Measurements from ENCODE around the gene RPS6KA1. TPM values are rescaled to one million over a fixed set of nuclear protein-coding genes. Genes with fewer than 3 reads are reported as not detected.

Gene RPS6KA1
- total and polyA plus RNA-seq, 2 donors: 30.4 to 36.8 TPM

DNA sequence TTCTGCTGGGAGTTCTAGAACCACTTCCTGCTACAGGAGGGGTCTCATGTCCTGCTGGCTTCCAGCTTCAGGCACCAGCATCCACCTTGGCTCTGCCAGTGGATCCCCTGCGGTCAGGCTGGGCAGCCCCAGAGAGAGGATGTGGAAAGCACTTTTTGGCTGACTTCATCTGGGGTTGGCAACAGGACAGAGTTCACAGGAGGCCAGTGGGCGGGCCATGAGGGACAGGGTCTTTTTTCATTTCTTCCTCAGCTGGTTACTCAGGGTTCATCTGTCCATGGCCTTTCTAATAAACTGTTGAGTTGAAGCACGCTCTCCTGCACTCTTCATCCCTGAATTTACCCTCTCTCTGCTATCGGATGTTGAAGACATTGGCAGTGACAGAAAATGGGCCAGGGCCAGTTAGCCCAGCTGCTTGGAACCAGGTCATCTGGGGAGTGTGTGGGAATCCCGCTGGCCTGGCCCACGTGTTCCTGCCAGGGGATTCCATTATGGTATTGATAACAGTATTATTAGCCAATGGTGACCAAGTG is 45.2 kb downstream of the RPS6KA1 start:
- H3K27ac ChIP-seq (ENCODE audit: low read depth in 1 of 2, low read length in 1 of 2): no peak overlapping the region
- 95% methylated on average over 6 of the region's 6 CpGs for WGBS
- no peaks in the 10 kb centered on the region for H3K9me3 ChIP-seq (ENCODE audit: control insufficient read depth in 2 of 2, insufficient read depth in 1 of 2, low read length in 1 of 2)
- H3K4me1 ChIP-seq (ENCODE audit: control insufficient read depth in 2 of 2, insufficient read depth in 2 of 2, low read length in 2 of 2): peaks cover 4 to 15% of the 10 kb centered on the region in 2 donors
- H3K4me3 ChIP-seq (ENCODE audit: low read length in 2 of 2): no peak overlapping the region
- no peak for DNase-seq (ENCODE audit: low read depth in 6 of 9, low spot score in 9 of 9)
- H3K27me3 ChIP-seq (ENCODE audit: control insufficient read depth in 2 of 2, insufficient read depth in 1 of 2, low read length in 1 of 2): no peaks in the 10 kb centered on the region
- H3K36me3 ChIP-seq (ENCODE audit: control insufficient read depth in 2 of 2, insufficient read depth in 2 of 2, low read length in 1 of 2): peaks cover 42 to 48% of the 10 kb centered on the region in 2 donors

DNA sequence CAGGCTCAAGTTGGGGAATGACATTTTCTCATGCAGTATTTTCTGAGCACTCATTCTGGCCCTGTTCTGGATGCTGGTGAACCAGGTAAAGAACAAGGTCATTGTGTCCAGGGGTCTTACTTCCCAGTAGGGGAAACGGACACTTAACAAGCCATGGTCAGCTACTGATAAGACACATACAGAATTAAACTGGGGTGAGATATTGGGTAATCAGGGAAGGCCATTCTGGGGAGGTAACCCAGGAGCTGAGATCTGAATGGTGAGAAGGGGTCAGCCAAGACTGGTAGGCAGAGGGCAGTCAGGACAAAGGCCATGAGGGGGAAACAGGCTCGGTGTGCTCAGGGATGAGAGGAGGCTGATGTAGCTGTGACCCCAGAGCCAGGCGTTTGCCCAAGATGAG is 45.8 kb downstream of the RPS6KA1 start:
- H3K36me3 ChIP-seq (ENCODE audit: control insufficient read depth in 2 of 2, insufficient read depth in 2 of 2, low read length in 1 of 2): peaks cover 41 to 44% of the 10 kb centered on the region in 2 donors
- peaks cover 4 to 15% of the 10 kb centered on the region in 2 donors for H3K4me1 ChIP-seq (ENCODE audit: control insufficient read depth in 2 of 2, insufficient read depth in 2 of 2, low read length in 2 of 2)
- H3K4me3 ChIP-seq (ENCODE audit: low read length in 2 of 2): no peak overlapping the region
- no peak overlapping the region for H3K27ac ChIP-seq (ENCODE audit: low read depth in 1 of 2, low read length in 1 of 2)
- H3K27me3 ChIP-seq (ENCODE audit: control insufficient read depth in 2 of 2, insufficient read depth in 1 of 2, low read length in 1 of 2): no peaks in the 10 kb centered on the region
- WGBS: 95% methylated on average over 3 of the region's 3 CpGs
- no peak for DNase-seq (ENCODE audit: low read depth in 6 of 9, low spot score in 9 of 9)
- no peaks in the 10 kb centered on the region for H3K9me3 ChIP-seq (ENCODE audit: control insufficient read depth in 2 of 2, insufficient read depth in 1 of 2, low read length in 1 of 2)

DNA sequence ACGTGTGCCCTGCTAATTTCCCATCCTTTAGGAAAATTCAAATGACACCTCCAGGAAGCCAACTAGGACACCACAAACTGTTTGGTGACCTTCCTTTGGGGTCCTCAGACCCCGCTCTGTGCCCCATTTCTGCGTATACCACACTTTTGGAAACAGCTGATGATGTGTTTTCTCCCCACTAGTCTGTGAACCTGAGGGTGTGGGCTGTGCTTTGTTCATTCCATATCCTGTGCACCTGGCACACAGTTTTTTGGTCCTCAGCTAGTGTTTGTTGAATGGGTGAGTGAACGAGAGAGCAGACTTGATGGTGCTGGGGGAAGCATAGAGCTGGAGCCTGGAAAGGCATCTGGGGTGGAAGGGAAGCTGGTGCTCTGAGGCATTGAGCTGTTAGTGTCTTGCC is 48.6 kb downstream of the RPS6KA1 start:
- peak overlapping the region in 1 of 2 donors; percentile 44 for H3K27ac ChIP-seq (ENCODE audit: low read depth in 1 of 2, low read length in 1 of 2)
- H3K27me3 ChIP-seq (ENCODE audit: control insufficient read depth in 2 of 2, insufficient read depth in 1 of 2, low read length in 1 of 2): no peaks in the 10 kb centered on the region
- H3K4me1 ChIP-seq (ENCODE audit: control insufficient read depth in 2 of 2, insufficient read depth in 2 of 2, low read length in 2 of 2): peaks cover 6 to 19% of the 10 kb centered on the region in 2 donors
- H3K4me3 ChIP-seq (ENCODE audit: low read length in 2 of 2): no peak overlapping the region
- H3K9me3 ChIP-seq (ENCODE audit: control insufficient read depth in 2 of 2, insufficient read depth in 1 of 2, low read length in 1 of 2): no peaks in the 10 kb centered on the region
- 41% methylated on average over 4 of the region's 4 CpGs for WGBS
- peak in 5 of 9 donors; percentile 31 to 77 (median 46) for DNase-seq (ENCODE audit: low read depth in 6 of 9, low spot score in 9 of 9)
- H3K36me3 ChIP-seq (ENCODE audit: control insufficient read depth in 2 of 2, insufficient read depth in 2 of 2, low read length in 1 of 2): peaks cover 19 to 21% of the 10 kb centered on the region in 2 donors

DNA sequence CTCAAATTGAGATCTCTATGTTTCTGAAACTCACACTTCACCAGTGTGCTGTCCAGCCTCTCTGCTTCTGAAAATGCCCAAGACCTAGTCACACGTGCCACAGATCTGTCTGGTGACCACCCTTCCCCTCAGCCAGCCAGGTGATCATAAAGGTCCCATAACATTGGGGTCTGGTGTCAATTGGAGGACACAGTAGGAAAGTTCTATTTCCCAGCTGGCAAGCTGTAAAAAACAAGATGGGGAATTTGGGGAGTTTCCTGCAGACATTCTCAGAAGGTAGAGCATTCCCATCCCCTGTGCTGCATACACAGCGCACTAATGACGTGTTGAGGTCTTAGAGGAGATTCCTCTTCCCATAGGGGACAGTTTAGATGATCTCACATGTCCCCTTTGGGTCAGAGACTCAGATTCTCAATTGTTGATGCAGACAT is 50.1 kb downstream of the RPS6KA1 start:
- Histone ChIP-seq H3K4me3 (ENCODE audit: low read length in 2 of 2) (no peak overlapping the region), H3K27me3 (ENCODE audit: control insufficient read depth in 2 of 2, insufficient read depth in 1 of 2, low read length in 1 of 2) (no peaks in the 10 kb centered on the region), H3K27ac (ENCODE audit: low read depth in 1 of 2, low read length in 1 of 2) (no peak overlapping the region), H3K36me3 (ENCODE audit: control insufficient read depth in 2 of 2, insufficient read depth in 2 of 2, low read length in 1 of 2) (peaks cover 6% of the 10 kb centered on the region in 2 donors), H3K9me3 (ENCODE audit: control insufficient read depth in 2 of 2, insufficient read depth in 1 of 2, low read length in 1 of 2) (no peaks in the 10 kb centered on the region), H3K4me1 (ENCODE audit: control insufficient read depth in 2 of 2, insufficient read depth in 2 of 2, low read length in 2 of 2) (peaks cover 6 to 19% of the 10 kb centered on the region in 2 donors)
- WGBS: 93% methylated on average over 3 of the region's 3 CpGs
- DNase-seq (ENCODE audit: low read depth in 6 of 9, low spot score in 9 of 9): no peak

DNA sequence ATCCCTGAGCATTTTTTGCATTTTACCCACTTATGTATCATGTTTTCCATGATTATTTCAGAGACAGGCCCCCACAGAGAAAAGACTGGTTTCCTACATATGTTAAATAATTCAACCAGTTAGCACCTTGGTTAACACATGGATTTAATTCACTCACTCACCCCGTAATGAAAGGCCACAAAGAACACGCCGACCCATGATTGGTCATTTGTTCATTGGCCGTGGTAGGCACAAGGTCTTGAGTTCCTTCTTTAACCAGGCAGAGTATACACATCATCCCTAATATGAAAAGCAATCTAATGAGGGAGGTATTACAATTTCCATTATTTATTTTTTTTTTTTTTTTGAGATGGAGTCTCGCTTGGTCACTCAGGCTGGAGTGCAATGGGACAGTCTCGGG is 50.6 kb downstream of the RPS6KA1 start:
- 97% methylated on average over 6 of the region's 6 CpGs for WGBS
- Histone ChIP-seq H3K9me3 (ENCODE audit: control insufficient read depth in 2 of 2, insufficient read depth in 1 of 2, low read length in 1 of 2) (no peaks in the 10 kb centered on the region), H3K36me3 (ENCODE audit: control insufficient read depth in 2 of 2, insufficient read depth in 2 of 2, low read length in 1 of 2) (peaks cover 2 to 3% of the 10 kb centered on the region in 2 donors), H3K27ac (ENCODE audit: low read depth in 1 of 2, low read length in 1 of 2) (no peak overlapping the region), H3K27me3 (ENCODE audit: control insufficient read depth in 2 of 2, insufficient read depth in 1 of 2, low read length in 1 of 2) (no peaks in the 10 kb centered on the region), H3K4me3 (ENCODE audit: low read length in 2 of 2) (no peak overlapping the region), H3K4me1 (ENCODE audit: control insufficient read depth in 2 of 2, insufficient read depth in 2 of 2, low read length in 2 of 2) (peaks cover 6 to 19% of the 10 kb centered on the region in 2 donors)
- DNase-seq (ENCODE audit: low read depth in 6 of 9, low spot score in 9 of 9): no peak

DNA sequence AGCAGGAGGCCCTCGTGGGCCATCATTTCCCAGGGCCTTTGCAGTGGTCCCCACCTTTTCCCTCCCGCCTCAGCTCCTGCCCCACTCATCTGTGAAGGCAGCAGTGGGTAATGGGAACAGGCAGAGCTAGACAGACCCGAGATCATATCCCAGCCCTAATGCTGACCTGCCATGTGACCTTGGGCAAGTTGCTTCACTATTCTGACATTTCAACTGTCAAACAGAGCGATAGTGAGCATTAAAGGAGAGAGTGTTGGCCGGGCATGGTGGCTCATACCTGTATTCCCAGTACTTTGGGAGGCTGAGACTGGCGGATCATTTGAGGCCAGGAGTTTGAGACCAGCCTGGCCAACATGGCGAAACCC is 51.7 kb downstream of the RPS6KA1 start:
- Histone ChIP-seq H3K27ac (ENCODE audit: low read depth in 1 of 2, low read length in 1 of 2) (no peak overlapping the region), H3K4me3 (ENCODE audit: low read length in 2 of 2) (no peak overlapping the region), H3K9me3 (ENCODE audit: control insufficient read depth in 2 of 2, insufficient read depth in 1 of 2, low read length in 1 of 2) (no peaks in the 10 kb centered on the region), H3K36me3 (ENCODE audit: control insufficient read depth in 2 of 2, insufficient read depth in 2 of 2, low read length in 1 of 2) (peaks cover 0 to 1% of the 10 kb centered on the region in 2 donors), H3K27me3 (ENCODE audit: control insufficient read depth in 2 of 2, insufficient read depth in 1 of 2, low read length in 1 of 2) (no peaks in the 10 kb centered on the region), H3K4me1 (ENCODE audit: control insufficient read depth in 2 of 2, insufficient read depth in 2 of 2, low read length in 2 of 2) (peaks cover 6 to 19% of the 10 kb centered on the region in 2 donors)
- no peak for DNase-seq (ENCODE audit: low read depth in 6 of 9, low spot score in 9 of 9)
- 93% methylated on average over 7 of the region's 7 CpGs for WGBS

DNA sequence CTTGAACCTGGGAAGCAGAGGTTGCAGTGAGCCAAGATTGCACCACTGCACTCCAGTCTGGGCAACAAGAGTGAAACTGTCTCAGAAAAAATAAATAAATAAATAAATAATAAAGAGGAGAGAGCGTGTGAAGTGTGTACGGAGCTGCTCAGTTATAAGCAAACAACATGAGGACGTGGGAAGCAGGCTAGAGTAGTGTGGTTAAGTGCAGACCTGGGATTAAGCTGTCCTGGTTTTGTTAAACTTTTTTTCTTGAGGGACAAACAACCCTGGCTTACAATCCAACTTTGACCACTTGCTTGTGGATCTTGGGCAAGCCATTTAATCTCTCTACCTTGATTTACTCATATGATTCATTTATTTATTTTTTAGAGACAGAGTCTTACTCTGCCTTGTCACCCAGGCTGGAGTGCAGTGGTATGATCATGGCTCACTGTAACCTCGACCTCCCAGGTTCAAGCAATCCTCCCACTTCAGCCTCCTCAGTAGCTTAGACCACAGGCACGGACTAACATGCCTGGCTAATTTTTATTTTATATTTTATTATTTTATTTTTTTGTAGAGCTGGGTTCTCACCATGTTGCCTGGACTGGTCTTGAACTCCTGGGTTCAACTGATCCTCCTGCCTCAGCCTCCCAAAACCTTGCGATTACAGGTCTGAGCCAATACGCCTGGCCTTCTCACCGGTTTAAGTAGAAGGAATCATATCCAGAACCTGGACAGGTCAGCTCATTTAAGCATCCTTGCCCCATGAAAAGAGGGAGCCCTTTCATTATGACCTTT is 52.7 kb downstream of the RPS6KA1 start:
- no peak for DNase-seq (ENCODE audit: low read depth in 6 of 9, low spot score in 9 of 9)
- Histone ChIP-seq H3K27me3 (ENCODE audit: control insufficient read depth in 2 of 2, insufficient read depth in 1 of 2, low read length in 1 of 2) (no peaks in the 10 kb centered on the region), H3K4me3 (ENCODE audit: low read length in 2 of 2) (no peak overlapping the region), H3K36me3 (ENCODE audit: control insufficient read depth in 2 of 2, insufficient read depth in 2 of 2, low read length in 1 of 2) (no peaks in the 10 kb centered on the region), H3K9me3 (ENCODE audit: control insufficient read depth in 2 of 2, insufficient read depth in 1 of 2, low read length in 1 of 2) (no peaks in the 10 kb centered on the region), H3K27ac (ENCODE audit: low read depth in 1 of 2, low read length in 1 of 2) (no peak overlapping the region), H3K4me1 (ENCODE audit: control insufficient read depth in 2 of 2, insufficient read depth in 2 of 2, low read length in 2 of 2) (peaks cover 6 to 19% of the 10 kb centered on the region in 2 donors)
- 96% methylated on average over 8 of the region's 8 CpGs for WGBS

DNA sequence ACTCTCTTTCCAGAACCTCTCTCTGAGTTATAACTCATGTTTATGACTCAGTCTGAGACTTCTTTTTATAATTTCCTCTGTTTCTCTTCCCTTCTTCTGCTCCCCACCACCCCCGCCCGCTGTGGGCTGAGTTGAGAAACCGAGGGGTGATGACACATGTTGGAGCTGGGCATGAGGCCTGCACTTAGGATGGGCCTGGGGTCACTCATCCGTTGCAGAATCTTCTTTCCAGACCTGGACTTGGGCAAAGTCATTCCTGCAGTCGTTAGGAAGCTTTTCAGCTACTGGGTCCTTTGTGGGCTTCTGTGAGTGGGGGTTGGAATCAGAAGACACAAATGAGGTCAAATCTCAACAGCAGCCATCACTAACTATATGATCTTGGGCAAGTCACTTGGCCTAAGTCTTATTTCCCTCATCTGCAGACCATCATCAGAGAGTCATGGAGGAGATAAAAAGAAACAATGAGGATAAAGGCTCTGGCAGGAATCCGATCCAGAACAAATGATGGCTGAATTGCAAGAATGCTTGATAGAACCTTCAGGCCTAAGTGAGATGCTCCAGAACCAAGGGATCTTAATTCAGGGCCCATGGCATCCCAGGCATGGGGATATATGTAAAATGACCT is 53.4 kb downstream of the RPS6KA1 start:
- no peak for DNase-seq (ENCODE audit: low read depth in 6 of 9, low spot score in 9 of 9)
- no peak overlapping the region for H3K4me3 ChIP-seq (ENCODE audit: low read length in 2 of 2)
- 94% methylated on average over 6 of the region's 6 CpGs for WGBS
- H3K27me3 ChIP-seq (ENCODE audit: control insufficient read depth in 2 of 2, insufficient read depth in 1 of 2, low read length in 1 of 2): no peaks in the 10 kb centered on the region
- H3K36me3 ChIP-seq (ENCODE audit: control insufficient read depth in 2 of 2, insufficient read depth in 2 of 2, low read length in 1 of 2): no peaks in the 10 kb centered on the region
- H3K9me3 ChIP-seq (ENCODE audit: control insufficient read depth in 2 of 2, insufficient read depth in 1 of 2, low read length in 1 of 2): no peaks in the 10 kb centered on the region
- H3K4me1 ChIP-seq (ENCODE audit: control insufficient read depth in 2 of 2, insufficient read depth in 2 of 2, low read length in 2 of 2): peaks cover 6 to 12% of the 10 kb centered on the region in 2 donors
- no peak overlapping the region for H3K27ac ChIP-seq (ENCODE audit: low read depth in 1 of 2, low read length in 1 of 2)
